ENCODE measurements around the gene MMP27. TPM values are rescaled to one million over a fixed set of nuclear protein-coding genes. Genes with fewer than 3 reads are reported as not detected.

Gene MMP27
- total RNA-seq, 1 experiment from 2014 or later = not detected

DNA sequence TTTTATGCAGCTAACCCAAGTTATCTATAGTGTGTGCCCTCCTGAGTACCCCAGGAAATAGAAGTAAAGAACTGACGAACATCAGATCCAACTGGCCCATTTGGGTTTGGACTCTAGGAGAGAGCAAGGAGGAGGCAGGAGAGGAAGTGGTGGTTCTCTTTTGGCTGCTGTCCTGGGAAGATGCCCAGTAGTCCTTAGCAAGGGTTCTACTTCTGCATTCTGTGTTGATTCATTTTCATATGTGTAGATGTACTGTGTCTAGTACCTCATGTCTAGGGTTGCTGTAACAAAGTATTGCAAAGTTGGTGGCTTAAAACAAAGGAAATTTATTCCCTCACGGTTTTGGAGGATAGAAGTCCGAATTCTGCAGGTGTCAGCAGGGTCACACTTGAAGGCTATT lies 6.6 kb upstream of the MMP27 start:
- TF ChIP-seq, protein P1, sequence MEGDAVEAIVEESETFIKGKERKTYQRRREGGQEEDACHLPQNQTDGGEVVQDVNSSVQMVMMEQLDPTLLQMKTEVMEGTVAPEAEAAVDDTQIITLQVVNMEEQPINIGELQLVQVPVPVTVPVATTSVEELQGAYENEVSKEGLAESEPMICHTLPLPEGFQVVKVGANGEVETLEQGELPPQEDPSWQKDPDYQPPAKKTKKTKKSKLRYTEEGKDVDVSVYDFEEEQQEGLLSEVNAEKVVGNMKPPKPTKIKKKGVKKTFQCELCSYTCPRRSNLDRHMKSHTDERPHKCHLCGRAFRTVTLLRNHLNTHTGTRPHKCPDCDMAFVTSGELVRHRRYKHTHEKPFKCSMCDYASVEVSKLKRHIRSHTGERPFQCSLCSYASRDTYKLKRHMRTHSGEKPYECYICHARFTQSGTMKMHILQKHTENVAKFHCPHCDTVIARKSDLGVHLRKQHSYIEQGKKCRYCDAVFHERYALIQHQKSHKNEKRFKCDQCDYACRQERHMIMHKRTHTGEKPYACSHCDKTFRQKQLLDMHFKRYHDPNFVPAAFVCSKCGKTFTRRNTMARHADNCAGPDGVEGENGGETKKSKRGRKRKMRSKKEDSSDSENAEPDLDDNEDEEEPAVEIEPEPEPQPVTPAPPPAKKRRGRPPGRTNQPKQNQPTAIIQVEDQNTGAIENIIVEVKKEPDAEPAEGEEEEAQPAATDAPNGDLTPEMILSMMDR (conservative IDR thresholded peaks at IDR 0.05) = no peak
- Histone ChIP-seq H3K27me3 (ENCODE audit: insufficient read depth, low read length) (no peaks in the 10 kb centered on the region), H3K23ac (ENCODE audit: insufficient read length, low read depth, low read length) (no peak overlapping the region), H2AK5ac (ENCODE audit: insufficient read length, low read length) (no peak overlapping the region), H3K4me2 (ENCODE audit: insufficient read depth, insufficient read length, low read length) (no peak overlapping the region), H3K56ac (ENCODE audit: insufficient read length, low read depth, low read length) (no peak overlapping the region), H3K14ac (ENCODE audit: insufficient read depth, low read length) (no peak overlapping the region), H4K20me1 (ENCODE audit: control insufficient read depth, insufficient read depth, insufficient read length) (no peaks in the 10 kb centered on the region), H2BK20ac (ENCODE audit: low read depth, low read length, poor library complexity, severe bottlenecking) (no peak overlapping the region), H3K79me2 (ENCODE audit: insufficient read depth, low read length) (no peaks in the 10 kb centered on the region), H3K23me2 (ENCODE audit: insufficient read length, low read depth, low read length, poor library complexity, severe bottlenecking) (no peaks in the 10 kb centered on the region), H2BK15ac (ENCODE audit: low read depth, low read length) (no peak overlapping the region), H3K4me1 (ENCODE audit: insufficient read depth, low read length) (no peaks in the 10 kb centered on the region), H3K18ac (ENCODE audit: insufficient read length, low read depth, low read length) (no peak overlapping the region), H4K8ac (replicated peaks; ENCODE audit: insufficient read length, low read depth, low read length) (no peak overlapping the region), H2BK12ac (ENCODE audit: insufficient read length, low read depth, low read length) (no peak overlapping the region), H3K9ac (ENCODE audit: extremely low read depth, insufficient read length, low read length) (no peak overlapping the region), H2BK120ac (ENCODE audit: low read depth, low read length, poor library complexity, severe bottlenecking) (no peak overlapping the region), H3K27ac (ENCODE audit: insufficient read length, low read depth, low read length) (no peak overlapping the region), H3T11ph (ENCODE audit: low read length) (no peak overlapping the region), H2BK5ac (ENCODE audit: insufficient read length, low read length) (no peak overlapping the region), H4K5ac (ENCODE audit: insufficient read length, low read depth, low read length) (no peak overlapping the region), H3K9me3 (ENCODE audit: control insufficient read depth, low read depth, low read length) (no peaks in the 10 kb centered on the region), H2AFZ (ENCODE audit: low read length) (no peak overlapping the region), H3K79me1 (ENCODE audit: insufficient read depth, low read depth, low read length, poor library complexity, severe bottlenecking) (no peaks in the 10 kb centered on the region), H3K4ac (ENCODE audit: low read depth, low read length) (no peak overlapping the region), H4K91ac (ENCODE audit: insufficient read length, low read depth, low read length) (no peak overlapping the region)
- no peaks in the 10 kb centered on the region for H3K36me3 Mint-ChIP-seq (ENCODE audit: insufficient read depth in 1 of 3, low read depth in 3 of 3)
- no CpG with 5 or more reads among the region's 3 CpGs for WGBS (ENCODE audit: extremely low coverage, insufficient read length, low lambda C conversion rate)
- H3K4me3 Mint-ChIP-seq = no peak overlapping the region
- DNase-seq = no peak
- no peaks in the 10 kb centered on the region for H3K9me3 Mint-ChIP-seq
- H3K4me1 Mint-ChIP-seq = peaks cover 3 to 6% of the 10 kb centered on the region in 2 experiments; a peak in 3 of 4 replicates
- H3K27ac Mint-ChIP-seq = no peak overlapping the region
- no peaks in the 10 kb centered on the region for H3K27me3 Mint-ChIP-seq (ENCODE audit: low read depth)
